Measurements from ENCODE around the gene MRPS23.

- TF ChIP-seq XRCC5 (IDR thresholded peaks at IDR 0.05; ENCODE audit: low read depth, low read length) (no peak), ZBED1 (IDR thresholded peaks at IDR 0.05) (no peak), EZH2 (IDR thresholded peaks at IDR 0.05; ENCODE audit: borderline replicate concordance, low read depth, low read length) (no peak), TAF1 (IDR thresholded peaks at IDR 0.05; ENCODE audit: control insufficient read depth, extremely low read depth, insufficient read depth, low read length, severe bottlenecking) (no peak), USF1 (CRISPR knock-in tag; IDR thresholded peaks at IDR 0.05) (no peak)
Observed at GRCh38 chr17:57853695-57854094, 3.9 kb upstream of the MRPS23 start.

All from K562 (cell line).